GM23338 (cell line): Measurements from ENCODE around the gene OBSL1. TPM values are rescaled to one million over a fixed set of nuclear protein-coding genes. Genes with fewer than 3 reads are reported as not detected.

Experiments used
- ATAC-seq: fragments of 200-7000 bp; cut with Tn5 transposase; 3 replicates; pipeline ENCODE4 v1.9.1; 2020
- DNase-seq: peaks from one replicate; pipeline ENCODE4 v3.0.0-alpha.2; 2015; ENCODE audit warnings: low spot score
- H2AFZ ChIP-seq: fragments of 200-600 bp; sonication (generic); 2 replicates; pipeline ENCODE4 v1.8.0; 2016; ENCODE audit warnings: antibody characterized with exemption, mild to moderate bottlenecking, moderate library complexity
- H3F3A ChIP-seq: fragments of 200-600 bp; sonication (generic); replicated peaks from 2 replicates; pipeline ENCODE4 v1.8.0; 2017; ENCODE audit warnings: antibody characterized with exemption, mixed run types, low read depth
- H3K27ac ChIP-seq: fragments of 200-600 bp; sonication (generic); 2 replicates; pipeline ENCODE4 v1.6.1; 2016; ENCODE audit warnings: low read depth
- H3K27me3 ChIP-seq: fragments of 200-600 bp; sonication (generic); 2 replicates; pipeline ENCODE4 v1.8.0; 2016; ENCODE audit warnings: mild to moderate bottlenecking, mixed run types, moderate library complexity; ENCODE audit not compliant: insufficient read depth
- H3K36me3 ChIP-seq: fragments of 200-600 bp; sonication (generic); 2 replicates; pipeline ENCODE4 v1.8.0; 2016; ENCODE audit warnings: mild to moderate bottlenecking; ENCODE audit not compliant: insufficient read depth
- H3K4me1 ChIP-seq: fragments of 200-600 bp; sonication (generic); 2 replicates; pipeline ENCODE4 v1.8.0; 2016; ENCODE audit warnings: mild to moderate bottlenecking, moderate library complexity; ENCODE audit not compliant: insufficient read depth
- H3K4me2 ChIP-seq: fragments of 200-600 bp; sonication (generic); 2 replicates; pipeline ENCODE4 v1.7.1; 2017; ENCODE audit warnings: mixed run types
- H3K4me3 ChIP-seq: fragments of 200-600 bp; sonication (generic); 2 replicates; pipeline ENCODE4 v1.6.1; 2016; ENCODE audit warnings: mixed run types
- H3K79me2 ChIP-seq: fragments of 200-600 bp; sonication (generic); replicated peaks from 2 replicates; pipeline ENCODE4 v1.8.0; 2017; ENCODE audit warnings: mild to moderate bottlenecking; ENCODE audit not compliant: insufficient read depth
- H3K9me2 ChIP-seq: fragments of 200-600 bp; sonication (generic); 2 replicates; pipeline ENCODE4 v1.8.0; 2017; ENCODE audit not compliant: insufficient read depth
- H4K20me1 ChIP-seq: fragments of 200-600 bp; sonication (generic); replicated peaks from 2 replicates; pipeline ENCODE4 v1.8.0; 2017; ENCODE audit warnings: mild to moderate bottlenecking; ENCODE audit not compliant: insufficient read depth
- H3K27ac Mint-ChIP-seq: 2 replicates; pipeline ENCODE4 v1.8.0; 2020; ENCODE audit warnings: inconsistent platforms, mild to moderate bottlenecking, moderate library complexity, mixed read lengths
- H3K27me3 Mint-ChIP-seq: 3 replicates; pipeline ENCODE4 v1.8.0; 2022; ENCODE audit warnings: low read depth, mild to moderate bottlenecking, moderate library complexity, mixed read lengths, inconsistent platforms; ENCODE audit not compliant: insufficient read depth, poor library complexity
- H3K36me3 Mint-ChIP-seq: 3 replicates; pipeline ENCODE4 v1.8.0; 2021; ENCODE audit warnings: low read depth, mild to moderate bottlenecking, inconsistent platforms, moderate library complexity, mixed read lengths
- H3K4me1 Mint-ChIP-seq: 3 replicates; pipeline ENCODE4 v1.8.0; 2020; ENCODE audit warnings: mild to moderate bottlenecking, inconsistent platforms, mixed read lengths
- H3K4me3 Mint-ChIP-seq: 3 replicates; pipeline ENCODE4 v1.8.0; 2021; ENCODE audit warnings: moderate library complexity, mild to moderate bottlenecking, inconsistent platforms, mixed read lengths
- H3K9me3 Mint-ChIP-seq: 3 replicates; pipeline ENCODE4 v1.8.0; 2020; ENCODE audit warnings: moderate library complexity, mild to moderate bottlenecking, inconsistent platforms, mixed read lengths
- CREB1 ChIP-seq: fragments of 250-450 bp; sonication (Bioruptor Pico); IDR thresholded peaks from 2 replicates; pipeline ENCODE4 v1.5.0; 2020; ENCODE audit warnings: low read depth, mild to moderate bottlenecking, moderate library complexity
- EZH2 ChIP-seq: fragments of 200-600 bp; sonication (generic); IDR thresholded peaks from one replicate; pipeline ENCODE4 v1.8.0; 2017; ENCODE audit warnings: antibody characterized with exemption, mild to moderate bottlenecking, low read depth; ENCODE audit not compliant: unreplicated experiment
- EZH2phosphoT487 ChIP-seq: fragments of 200-600 bp; sonication (generic); IDR thresholded peaks from one replicate; pipeline ENCODE4 v1.8.1; 2018; ENCODE audit warnings: antibody characterized with exemption; ENCODE audit not compliant: unreplicated experiment
- NANOG ChIP-seq: IDR thresholded peaks from 2 replicates; pipeline ENCODE4 v1.6.1; 2016; ENCODE audit warnings: antibody characterized with exemption, borderline replicate concordance
- POLR2AphosphoS5 ChIP-seq: IDR thresholded peaks from 2 replicates; pipeline ENCODE4 v1.6.1; 2016; ENCODE audit warnings: antibody characterized with exemption, low read depth
- REST ChIP-seq: IDR thresholded peaks from one replicate; pipeline ENCODE4 v1.6.1; 2018; ENCODE audit warnings: antibody characterized with exemption; ENCODE audit not compliant: unreplicated experiment
- STAT1 ChIP-seq: IDR thresholded peaks from one replicate; pipeline ENCODE4 v1.6.1; 2016; ENCODE audit warnings: antibody characterized with exemption; ENCODE audit not compliant: unreplicated experiment
- ZNF331 ChIP-seq: fragments of 250-450 bp; sonication (Bioruptor Pico); IDR thresholded peaks from 2 replicates; pipeline ENCODE4 v1.5.0; 2020; ENCODE audit warnings: low read depth, mild to moderate bottlenecking, moderate library complexity
- polyA plus RNA-seq: library from polyadenylated mRNA; unstranded; fragments of >200 nt; fragmentation: Nextera tagmentation; extraction: Ambion mirVana; gene quantifications from 2 replicates; pipeline ENCODE4 v1.2.1, GENCODE V29; 2016
- total RNA-seq: library from RNA; depleted of rRNA; stranded (reverse); fragments of >200 nt; shearing (Covaris generic); gene quantifications from 2 replicates; pipeline ENCODE4 v1.2.3, GENCODE V29; 2014
- TF ChIP-seq, protein P1 (sequence below), 2 experiments: fragments of 200-600 bp in 1 of 2; sonication (generic) in 1 of 2; conservative IDR thresholded peaks; 2 replicates each; pipeline versions ENCODE4 v1.5.1 to v1.6.1; 2016 to 2017; ENCODE audit warnings: antibody characterized with exemption in 2 of 2, low read depth in 2 of 2, mild to moderate bottlenecking in 2 of 2, moderate library complexity in 1 of 2
- TF ChIP-seq, protein P2 (sequence below): IDR thresholded peaks from 2 replicates; pipeline ENCODE4 v1.6.1; 2016; ENCODE audit warnings: antibody characterized with exemption

Gene OBSL1
- total and polyA plus RNA-seq, 2 experiments from 2014 or later = 94.9 to 207 TPM

DNA sequence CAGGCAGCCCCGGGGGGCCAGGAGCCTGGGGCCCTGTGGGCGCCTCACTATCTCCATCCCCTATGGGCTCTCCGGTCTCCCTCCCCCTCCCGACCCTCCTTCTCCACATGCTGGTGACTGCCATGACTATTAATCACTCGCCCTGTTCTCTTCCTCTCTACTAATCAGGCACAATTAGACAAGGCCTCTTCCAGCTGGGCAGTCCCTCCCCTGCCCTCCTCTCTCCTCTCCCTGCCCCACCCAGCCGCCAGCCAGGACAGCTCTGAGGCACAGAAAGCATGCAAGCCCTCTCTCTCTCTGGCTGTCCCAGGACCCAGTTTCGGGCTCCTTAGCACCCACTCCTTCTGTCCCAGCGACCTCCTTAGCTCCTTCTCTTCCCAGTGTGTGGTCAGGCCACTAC, 51.3 kb downstream of the OBSL1 start (continued):
- TF ChIP-seq, protein P1, sequence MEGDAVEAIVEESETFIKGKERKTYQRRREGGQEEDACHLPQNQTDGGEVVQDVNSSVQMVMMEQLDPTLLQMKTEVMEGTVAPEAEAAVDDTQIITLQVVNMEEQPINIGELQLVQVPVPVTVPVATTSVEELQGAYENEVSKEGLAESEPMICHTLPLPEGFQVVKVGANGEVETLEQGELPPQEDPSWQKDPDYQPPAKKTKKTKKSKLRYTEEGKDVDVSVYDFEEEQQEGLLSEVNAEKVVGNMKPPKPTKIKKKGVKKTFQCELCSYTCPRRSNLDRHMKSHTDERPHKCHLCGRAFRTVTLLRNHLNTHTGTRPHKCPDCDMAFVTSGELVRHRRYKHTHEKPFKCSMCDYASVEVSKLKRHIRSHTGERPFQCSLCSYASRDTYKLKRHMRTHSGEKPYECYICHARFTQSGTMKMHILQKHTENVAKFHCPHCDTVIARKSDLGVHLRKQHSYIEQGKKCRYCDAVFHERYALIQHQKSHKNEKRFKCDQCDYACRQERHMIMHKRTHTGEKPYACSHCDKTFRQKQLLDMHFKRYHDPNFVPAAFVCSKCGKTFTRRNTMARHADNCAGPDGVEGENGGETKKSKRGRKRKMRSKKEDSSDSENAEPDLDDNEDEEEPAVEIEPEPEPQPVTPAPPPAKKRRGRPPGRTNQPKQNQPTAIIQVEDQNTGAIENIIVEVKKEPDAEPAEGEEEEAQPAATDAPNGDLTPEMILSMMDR (conservative IDR thresholded peaks at IDR 0.05; ENCODE audit: low read depth in 2 of 2) = no peak
- TF ChIP-seq ZNF331 (CRISPR knock-in tag) = no peak

GRCh38 chr2:219519526-219519916, 51.8 kb downstream of the OBSL1 start:
- ATAC-seq (no peak), DNase-seq (no peak)
- Mint-ChIP-seq H3K4me1 (peaks cover 66% of the 10 kb centered on the region), H3K4me3 (no peak overlapping the region; the same call in 2 of the 3 replicates), H3K27ac (no peak overlapping the region), H3K27me3 (peaks cover 35% of the 10 kb centered on the region), H3K36me3 (no peaks in the 10 kb centered on the region), H3K9me3 (no peaks in the 10 kb centered on the region)
- Histone ChIP-seq H3K4me3 (no peak overlapping the region), H3F3A (peaks cover 20% of the 10 kb centered on the region), H3K27me3 (peaks cover 44% of the 10 kb centered on the region), H2AFZ (no peak overlapping the region), H3K79me2 (no peaks in the 10 kb centered on the region), H3K4me1 (peaks cover 23% of the 10 kb centered on the region), H3K4me2 (no peak overlapping the region), H3K9me2 (no peaks in the 10 kb centered on the region), H4K20me1 (no peaks in the 10 kb centered on the region), H3K27ac (no peak overlapping the region), H3K36me3 (no peaks in the 10 kb centered on the region)
- TF ChIP-seq REST = no peak
- TF ChIP-seq, protein P1 (conservative IDR thresholded peaks at IDR 0.05; ENCODE audit: low read depth in 2 of 2) = no peak
- TF ChIP-seq POLR2AphosphoS5 = no peak
- no peak for TF ChIP-seq EZH2phosphoT487
- TF ChIP-seq, protein P2, sequence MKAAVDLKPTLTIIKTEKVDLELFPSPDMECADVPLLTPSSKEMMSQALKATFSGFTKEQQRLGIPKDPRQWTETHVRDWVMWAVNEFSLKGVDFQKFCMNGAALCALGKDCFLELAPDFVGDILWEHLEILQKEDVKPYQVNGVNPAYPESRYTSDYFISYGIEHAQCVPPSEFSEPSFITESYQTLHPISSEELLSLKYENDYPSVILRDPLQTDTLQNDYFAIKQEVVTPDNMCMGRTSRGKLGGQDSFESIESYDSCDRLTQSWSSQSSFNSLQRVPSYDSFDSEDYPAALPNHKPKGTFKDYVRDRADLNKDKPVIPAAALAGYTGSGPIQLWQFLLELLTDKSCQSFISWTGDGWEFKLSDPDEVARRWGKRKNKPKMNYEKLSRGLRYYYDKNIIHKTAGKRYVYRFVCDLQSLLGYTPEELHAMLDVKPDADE = no peak
- TF ChIP-seq CREB1 = no peak
- TF ChIP-seq EZH2 = no peak
- no peak for TF ChIP-seq NANOG
- no peak for TF ChIP-seq STAT1
- TF ChIP-seq ZNF331 (CRISPR knock-in tag) = no peak
